Measurements from ENCODE around the gene FBXW11.

FBXW11 gene

DNA sequence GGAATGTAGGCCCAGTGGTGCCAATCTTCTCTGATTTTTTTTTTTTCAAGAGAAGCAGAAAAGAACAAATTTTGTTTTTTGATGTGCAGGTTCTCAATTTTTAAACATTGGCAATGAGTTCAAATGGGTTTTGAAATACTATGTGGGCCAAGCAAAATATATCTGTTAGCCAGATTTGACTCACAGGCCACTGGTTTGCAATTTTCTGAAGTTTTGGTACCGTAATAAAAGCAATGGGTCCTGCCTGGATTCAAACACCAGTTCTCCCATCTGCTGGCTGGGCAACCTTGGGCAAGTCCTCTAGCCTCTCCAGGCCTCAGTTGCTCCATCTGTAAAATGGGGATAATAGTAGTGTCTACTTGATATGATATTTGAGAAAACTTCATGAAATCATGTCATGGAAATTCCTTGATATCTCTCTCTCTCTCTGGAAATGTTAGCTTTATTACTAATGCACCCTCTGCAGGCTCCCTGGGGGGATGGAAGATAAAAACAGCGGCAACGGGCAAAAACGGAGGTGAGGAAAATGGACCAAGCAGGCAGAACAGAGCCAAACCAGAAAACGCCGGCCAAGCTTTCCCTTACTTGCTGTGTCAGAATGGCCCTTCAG lies 157.4 kb downstream of the FBXW11 start:
- Histone ChIP-seq H3K9ac (ENCODE audit: low read length) (no peak overlapping the region), H3K9me3 (ENCODE audit: control insufficient read depth, low read length) (no peaks in the 10 kb centered on the region), H3K4me1 (ENCODE audit: control insufficient read depth, insufficient read depth, low read length) (peaks cover 33% of the 10 kb centered on the region), H3K4me3 (ENCODE audit: low read length) (no peak overlapping the region), H3K27me3 (replicated peaks; ENCODE audit: control insufficient read depth, insufficient read depth, low read length) (no peaks in the 10 kb centered on the region), H3K36me3 (ENCODE audit: control insufficient read depth, insufficient read depth, low read length, severe bottlenecking) (no peaks in the 10 kb centered on the region)
- no peak for DNase-seq (ENCODE audit: low read depth)

DNA sequence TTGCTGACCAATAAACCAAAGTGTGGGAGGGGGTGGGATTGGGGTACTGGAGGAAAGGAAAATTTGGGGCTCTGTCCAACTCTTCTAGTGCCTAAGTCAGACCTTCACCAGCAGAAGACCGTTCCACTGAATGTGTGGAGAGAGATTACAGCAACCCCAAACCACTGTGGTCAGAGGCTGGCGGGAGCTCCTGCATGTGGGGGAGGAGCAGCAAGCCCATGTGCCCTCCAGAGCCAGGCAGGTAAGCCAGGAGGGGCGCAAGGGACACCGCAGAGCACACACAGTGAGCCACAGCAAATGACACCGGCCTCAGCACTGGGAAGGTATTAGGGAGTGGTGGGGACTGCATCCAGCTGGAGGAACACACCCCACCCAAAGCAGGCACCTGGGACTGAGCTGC lies 158.0 kb downstream of the FBXW11 start:
- Histone ChIP-seq H3K4me1 (ENCODE audit: control insufficient read depth, insufficient read depth, low read length) (peaks cover 33% of the 10 kb centered on the region), H3K27me3 (replicated peaks; ENCODE audit: control insufficient read depth, insufficient read depth, low read length) (no peaks in the 10 kb centered on the region), H3K9me3 (ENCODE audit: control insufficient read depth, low read length) (no peaks in the 10 kb centered on the region), H3K9ac (ENCODE audit: low read length) (no peak overlapping the region), H3K4me3 (ENCODE audit: low read length) (no peak overlapping the region), H3K36me3 (ENCODE audit: control insufficient read depth, insufficient read depth, low read length, severe bottlenecking) (no peaks in the 10 kb centered on the region)
- no peak for DNase-seq (ENCODE audit: low read depth)

DNA sequence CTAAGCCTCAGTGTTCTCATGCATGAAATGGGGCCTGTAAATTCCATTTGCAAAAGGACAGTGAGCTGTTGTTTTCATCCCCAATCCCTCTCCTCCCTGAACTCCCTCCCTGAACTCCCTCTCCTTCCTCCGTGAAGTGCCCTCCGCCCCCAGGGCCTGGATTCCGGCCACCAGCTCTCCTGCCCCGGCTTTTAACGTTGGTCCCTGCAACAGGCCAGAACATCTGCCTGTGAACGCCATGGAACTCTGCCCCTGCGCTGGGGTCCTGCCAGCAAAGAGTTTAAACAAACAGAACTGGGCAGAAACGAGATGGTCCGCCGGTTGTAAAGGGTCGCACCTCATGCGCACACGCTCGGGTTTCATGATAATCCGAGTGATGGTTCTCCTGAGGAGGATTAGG lies 158.4 kb downstream of the FBXW11 start:
- Histone ChIP-seq H3K4me1 (ENCODE audit: control insufficient read depth, insufficient read depth, low read length) (peaks cover 33% of the 10 kb centered on the region), H3K27me3 (replicated peaks; ENCODE audit: control insufficient read depth, insufficient read depth, low read length) (no peaks in the 10 kb centered on the region), H3K36me3 (ENCODE audit: control insufficient read depth, insufficient read depth, low read length, severe bottlenecking) (no peaks in the 10 kb centered on the region), H3K9me3 (ENCODE audit: control insufficient read depth, low read length) (no peaks in the 10 kb centered on the region), H3K9ac (ENCODE audit: low read length) (no peak overlapping the region), H3K4me3 (ENCODE audit: low read length) (no peak overlapping the region)
- no peak for DNase-seq (ENCODE audit: low read depth)

DNA sequence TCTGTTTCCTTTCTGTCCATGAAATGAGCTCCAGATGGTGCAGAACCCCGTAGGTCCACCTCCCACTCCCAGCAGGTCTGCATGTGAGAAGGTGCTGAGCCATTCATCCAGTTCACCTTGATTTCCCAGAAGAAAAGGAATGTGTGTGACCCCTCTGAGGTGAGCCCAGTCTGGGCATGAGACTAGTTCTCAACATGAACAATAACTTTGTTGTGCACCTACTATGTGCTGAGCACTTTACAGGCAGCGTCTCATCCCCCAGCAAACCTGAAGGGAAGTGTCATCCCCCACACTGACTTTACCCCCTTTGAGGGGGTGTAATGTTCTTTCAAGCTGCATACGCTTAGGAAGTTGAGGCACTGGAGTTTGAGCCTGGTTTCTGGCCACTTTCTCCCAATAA lies 159.4 kb downstream of the FBXW11 start:
- H3K36me3 ChIP-seq (ENCODE audit: control insufficient read depth, insufficient read depth, low read length, severe bottlenecking): no peaks in the 10 kb centered on the region
- no peaks in the 10 kb centered on the region for H3K27me3 ChIP-seq (replicated peaks; ENCODE audit: control insufficient read depth, insufficient read depth, low read length)
- H3K9ac ChIP-seq (ENCODE audit: low read length): no peak overlapping the region
- DNase-seq (ENCODE audit: low read depth): no peak
- no peak overlapping the region for H3K4me3 ChIP-seq (ENCODE audit: low read length)
- H3K4me1 ChIP-seq (ENCODE audit: control insufficient read depth, insufficient read depth, low read length): peaks cover 40% of the 10 kb centered on the region
- no peaks in the 10 kb centered on the region for H3K9me3 ChIP-seq (ENCODE audit: control insufficient read depth, low read length)

DNA sequence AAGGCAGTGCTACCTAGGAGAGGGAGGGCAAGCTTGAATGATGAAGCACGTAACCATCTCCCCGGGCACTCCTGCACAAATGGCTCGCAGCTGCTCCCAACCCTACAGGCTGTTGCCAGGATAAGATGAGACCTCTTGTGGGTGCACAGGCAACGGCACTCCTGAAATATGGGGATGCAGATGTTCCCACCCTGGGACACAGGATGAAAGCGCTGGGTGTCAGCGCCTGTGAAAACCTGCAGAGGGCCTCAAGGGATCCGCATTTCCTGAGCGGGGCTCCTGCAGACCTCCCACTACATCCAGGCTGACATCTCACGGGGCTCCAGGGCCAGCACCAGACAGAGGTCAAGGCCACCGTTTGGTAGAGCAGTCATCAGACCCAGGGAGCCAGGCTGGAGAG lies 160.1 kb downstream of the FBXW11 start:
- no peak for DNase-seq (ENCODE audit: low read depth)
- Histone ChIP-seq H3K9me3 (ENCODE audit: control insufficient read depth, low read length) (no peaks in the 10 kb centered on the region), H3K9ac (ENCODE audit: low read length) (no peak overlapping the region), H3K27me3 (replicated peaks; ENCODE audit: control insufficient read depth, insufficient read depth, low read length) (no peaks in the 10 kb centered on the region), H3K36me3 (ENCODE audit: control insufficient read depth, insufficient read depth, low read length, severe bottlenecking) (no peaks in the 10 kb centered on the region), H3K4me1 (ENCODE audit: control insufficient read depth, insufficient read depth, low read length) (peaks cover 41% of the 10 kb centered on the region), H3K4me3 (ENCODE audit: low read length) (no peak overlapping the region)

DNA sequence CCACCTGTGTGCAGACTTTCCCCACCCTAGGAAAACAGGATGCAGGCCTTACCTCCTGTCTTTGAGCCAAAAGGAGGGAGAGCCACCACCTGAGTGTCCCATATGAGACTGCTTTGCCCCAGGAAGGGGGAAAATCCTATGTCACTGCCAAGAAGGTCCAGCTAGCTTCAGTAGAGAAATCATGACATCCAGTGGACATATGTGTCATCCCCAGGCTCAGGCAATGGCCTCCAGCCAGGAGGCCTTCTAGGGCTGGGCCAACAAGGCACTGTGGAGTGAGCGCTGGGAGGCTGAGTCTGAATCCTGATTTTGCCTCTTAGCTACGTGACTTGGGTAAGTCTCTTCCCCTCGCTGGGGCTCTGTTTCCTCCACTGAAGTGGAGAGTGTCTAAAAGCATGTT lies 160.6 kb downstream of the FBXW11 start:
- DNase-seq (ENCODE audit: low read depth): peak; percentile 37
- Histone ChIP-seq H3K36me3 (ENCODE audit: control insufficient read depth, insufficient read depth, low read length, severe bottlenecking) (no peaks in the 10 kb centered on the region), H3K4me1 (ENCODE audit: control insufficient read depth, insufficient read depth, low read length) (peaks cover 36% of the 10 kb centered on the region), H3K4me3 (ENCODE audit: low read length) (no peak overlapping the region), H3K9ac (ENCODE audit: low read length) (no peak overlapping the region), H3K27me3 (replicated peaks; ENCODE audit: control insufficient read depth, insufficient read depth, low read length) (no peaks in the 10 kb centered on the region), H3K9me3 (ENCODE audit: control insufficient read depth, low read length) (no peaks in the 10 kb centered on the region)

DNA sequence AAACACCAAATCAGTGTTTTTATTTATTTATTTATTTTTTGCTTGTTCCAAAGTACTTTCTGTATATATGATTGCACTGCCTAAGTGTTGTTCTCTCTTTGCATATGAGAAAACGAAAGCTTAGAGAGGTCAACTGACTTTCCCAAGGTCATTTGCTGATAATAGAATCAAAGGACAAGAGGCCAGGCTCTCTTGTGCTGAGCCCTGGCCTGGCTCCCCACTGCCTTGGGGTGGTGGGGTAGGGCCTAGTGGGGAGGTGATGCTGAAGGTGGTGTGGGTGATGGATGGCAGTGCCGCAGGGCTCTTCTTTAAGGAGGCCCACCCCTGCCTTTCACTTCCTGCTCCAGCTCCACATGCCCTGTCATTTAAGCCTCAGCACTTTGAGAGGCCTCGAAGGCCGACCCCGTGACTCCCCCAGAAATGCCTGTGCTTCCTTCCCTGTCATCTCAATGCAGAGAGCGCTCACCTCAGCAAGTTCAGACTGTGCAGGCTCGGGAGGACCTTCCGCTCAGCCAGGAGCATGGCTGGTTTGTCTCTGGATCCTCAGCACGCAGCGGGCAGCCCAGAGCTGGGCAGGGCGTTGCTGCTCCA lies 161.3 kb downstream of the FBXW11 start:
- DNase-seq (ENCODE audit: low read depth): no peak
- no peaks in the 10 kb centered on the region for H3K9me3 ChIP-seq (ENCODE audit: control insufficient read depth, low read length)
- H3K36me3 ChIP-seq (ENCODE audit: control insufficient read depth, insufficient read depth, low read length, severe bottlenecking): no peaks in the 10 kb centered on the region
- H3K9ac ChIP-seq (ENCODE audit: low read length): no peak overlapping the region
- H3K4me3 ChIP-seq (ENCODE audit: low read length): no peak overlapping the region
- H3K4me1 ChIP-seq (ENCODE audit: control insufficient read depth, insufficient read depth, low read length): peaks cover 29% of the 10 kb centered on the region
- no peaks in the 10 kb centered on the region for H3K27me3 ChIP-seq (replicated peaks; ENCODE audit: control insufficient read depth, insufficient read depth, low read length)

DNA sequence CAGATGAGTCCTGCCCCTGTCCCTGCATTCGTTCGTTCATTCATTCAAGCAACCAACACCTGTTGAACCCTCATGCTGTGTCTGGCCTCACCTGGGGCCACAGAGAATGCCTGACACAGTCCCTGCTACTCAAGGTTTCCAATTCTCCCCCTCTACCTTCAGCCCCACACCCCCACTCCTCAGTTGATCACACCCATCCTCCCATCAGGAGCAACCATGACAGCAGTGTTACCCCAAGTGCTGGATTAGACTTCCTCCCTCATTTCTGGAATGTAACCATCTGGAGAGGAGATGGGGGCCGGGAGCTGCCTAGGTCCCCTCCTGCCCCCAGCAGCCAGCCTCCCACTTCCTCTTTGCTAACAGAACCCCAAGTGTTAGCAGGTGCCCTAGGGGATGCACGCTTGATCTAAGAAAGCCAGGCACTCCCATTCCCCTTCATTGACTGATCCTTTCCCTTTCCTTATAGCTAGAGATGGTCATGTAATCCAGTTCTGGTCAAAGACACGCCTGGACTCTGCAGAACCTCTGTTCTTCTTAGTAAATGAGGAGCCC lies 163.6 kb downstream of the FBXW11 start:
- Histone ChIP-seq H3K4me3 (ENCODE audit: low read length) (no peak overlapping the region), H3K9me3 (ENCODE audit: control insufficient read depth, low read length) (no peaks in the 10 kb centered on the region), H3K4me1 (ENCODE audit: control insufficient read depth, insufficient read depth, low read length) (peaks cover 10% of the 10 kb centered on the region), H3K36me3 (ENCODE audit: control insufficient read depth, insufficient read depth, low read length, severe bottlenecking) (no peaks in the 10 kb centered on the region), H3K9ac (ENCODE audit: low read length) (no peak overlapping the region), H3K27me3 (replicated peaks; ENCODE audit: control insufficient read depth, insufficient read depth, low read length) (peaks cover 1% of the 10 kb centered on the region)
- DNase-seq (ENCODE audit: low read depth): no peak

DNA sequence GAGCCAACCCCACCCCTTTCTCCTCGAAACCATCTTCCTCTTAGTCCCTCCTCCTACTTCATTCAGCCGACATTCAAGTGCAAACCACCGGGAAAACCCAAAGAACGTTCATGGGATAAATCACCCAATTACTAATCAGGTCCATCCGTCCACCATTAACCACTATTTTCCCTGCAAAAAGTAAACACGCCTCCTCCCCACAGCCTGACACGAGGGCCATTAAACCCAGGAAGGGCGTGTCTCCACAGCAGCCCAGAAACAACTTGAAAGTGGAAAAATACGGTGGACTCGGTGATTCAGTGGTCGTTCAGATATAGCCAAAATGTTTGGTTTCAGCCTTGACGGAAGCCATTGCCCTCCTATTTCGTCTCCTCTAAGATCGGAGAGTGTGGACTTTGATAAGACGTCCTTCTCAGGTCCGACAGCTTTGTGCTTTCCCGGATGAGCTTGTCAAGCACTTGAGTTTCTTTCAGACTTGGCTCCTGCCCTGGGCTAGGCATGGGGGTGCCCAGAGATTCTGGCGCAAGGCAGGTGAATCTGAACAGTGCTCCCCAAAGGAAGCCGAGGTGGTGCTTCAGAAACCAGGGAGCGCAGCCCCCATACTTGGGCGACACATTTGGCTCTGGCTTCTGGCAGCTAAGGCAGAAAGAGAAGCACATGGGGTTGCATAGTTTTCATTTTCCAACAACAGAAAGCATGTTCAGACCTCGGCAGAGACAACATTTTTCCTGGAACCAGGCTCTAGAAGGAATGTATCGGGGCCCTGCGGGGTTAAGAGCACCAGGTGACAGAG lies 164.3 kb downstream of the FBXW11 start:
- peaks cover 6% of the 10 kb centered on the region for H3K27me3 ChIP-seq (replicated peaks; ENCODE audit: control insufficient read depth, insufficient read depth, low read length)
- DNase-seq (ENCODE audit: low read depth): no peak
- no peak overlapping the region for H3K9ac ChIP-seq (ENCODE audit: low read length)
- no peaks in the 10 kb centered on the region for H3K9me3 ChIP-seq (ENCODE audit: control insufficient read depth, low read length)
- no peaks in the 10 kb centered on the region for H3K36me3 ChIP-seq (ENCODE audit: control insufficient read depth, insufficient read depth, low read length, severe bottlenecking)
- H3K4me1 ChIP-seq (ENCODE audit: control insufficient read depth, insufficient read depth, low read length): peaks cover 10% of the 10 kb centered on the region
- H3K4me3 ChIP-seq (ENCODE audit: low read length): peak overlapping the region; percentile 57

DNA sequence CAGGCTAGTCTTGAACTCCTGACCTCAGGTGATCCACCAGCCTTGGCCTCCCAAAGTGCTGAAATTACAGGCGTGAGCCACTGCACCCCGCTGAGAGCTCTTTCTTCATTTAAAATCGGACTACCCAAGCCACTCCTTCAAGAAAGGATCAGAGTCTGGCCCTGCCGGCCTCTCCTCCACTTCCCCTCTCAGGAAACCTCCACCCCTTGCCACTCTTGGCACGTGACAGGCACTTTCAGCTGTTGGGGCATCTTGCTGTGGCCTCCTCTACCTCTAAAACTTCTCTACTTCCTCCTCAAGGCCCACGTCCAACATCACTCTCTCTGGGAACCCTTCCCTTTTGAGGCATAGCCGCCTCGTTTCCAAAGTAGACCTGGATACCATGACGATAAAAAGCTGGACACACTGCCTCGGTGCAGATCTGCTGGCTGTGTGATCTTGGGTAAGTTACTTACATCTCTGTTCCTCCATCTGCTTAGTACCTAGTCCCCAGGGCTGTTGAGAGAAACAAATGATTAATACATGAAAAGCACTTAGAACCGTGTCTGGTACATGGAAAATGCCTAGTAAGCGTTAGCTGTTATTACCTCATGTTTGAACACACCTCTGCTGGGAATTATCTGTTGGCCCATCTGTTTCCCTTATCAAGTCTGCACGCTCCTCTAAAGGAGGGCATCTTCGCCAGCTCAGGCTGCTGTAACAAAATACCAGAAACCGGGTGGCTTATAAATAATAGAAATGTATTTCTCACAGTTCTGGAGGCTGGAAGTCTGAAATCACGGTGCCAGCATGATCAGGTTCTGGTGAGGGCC lies 165.5 kb downstream of the FBXW11 start:
- Histone ChIP-seq H3K27me3 (replicated peaks; ENCODE audit: control insufficient read depth, insufficient read depth, low read length) (peaks cover 6% of the 10 kb centered on the region), H3K4me3 (ENCODE audit: low read length) (no peak overlapping the region), H3K9me3 (ENCODE audit: control insufficient read depth, low read length) (no peaks in the 10 kb centered on the region), H3K36me3 (ENCODE audit: control insufficient read depth, insufficient read depth, low read length, severe bottlenecking) (no peaks in the 10 kb centered on the region), H3K9ac (ENCODE audit: low read length) (no peak overlapping the region), H3K4me1 (ENCODE audit: control insufficient read depth, insufficient read depth, low read length) (peaks cover 10% of the 10 kb centered on the region)
- no peak for DNase-seq (ENCODE audit: low read depth)

DNA sequence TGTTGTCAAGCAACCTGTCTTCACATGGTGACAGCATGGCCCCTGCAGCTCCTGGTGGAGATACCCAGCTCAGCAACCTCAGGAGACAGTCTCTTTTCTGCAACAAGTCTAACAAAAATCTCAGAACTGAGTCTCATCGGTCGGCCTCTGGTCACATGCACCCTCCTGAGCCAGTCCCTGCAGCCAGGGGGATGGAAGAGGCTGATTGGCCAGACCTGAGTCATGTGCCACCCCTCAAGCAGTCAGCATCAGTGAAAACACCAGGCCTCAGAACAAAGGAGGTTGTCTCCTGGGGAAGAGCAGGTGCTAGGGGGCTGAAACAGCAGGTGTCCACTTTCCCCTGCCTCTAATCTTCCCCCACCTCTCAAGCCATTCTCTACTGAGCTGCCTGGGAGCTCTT lies 166.4 kb downstream of the FBXW11 start:
- H3K27me3 ChIP-seq (replicated peaks; ENCODE audit: control insufficient read depth, insufficient read depth, low read length): peaks cover 6% of the 10 kb centered on the region
- H3K36me3 ChIP-seq (ENCODE audit: control insufficient read depth, insufficient read depth, low read length, severe bottlenecking): no peaks in the 10 kb centered on the region
- DNase-seq (ENCODE audit: low read depth): no peak
- H3K4me1 ChIP-seq (ENCODE audit: control insufficient read depth, insufficient read depth, low read length): peaks cover 10% of the 10 kb centered on the region
- H3K9ac ChIP-seq (ENCODE audit: low read length): no peak overlapping the region
- H3K9me3 ChIP-seq (ENCODE audit: control insufficient read depth, low read length): no peaks in the 10 kb centered on the region
- H3K4me3 ChIP-seq (ENCODE audit: low read length): no peak overlapping the region
